ENCODE results near the gene KIAA1217.

KIAA1217 gene

DNA sequence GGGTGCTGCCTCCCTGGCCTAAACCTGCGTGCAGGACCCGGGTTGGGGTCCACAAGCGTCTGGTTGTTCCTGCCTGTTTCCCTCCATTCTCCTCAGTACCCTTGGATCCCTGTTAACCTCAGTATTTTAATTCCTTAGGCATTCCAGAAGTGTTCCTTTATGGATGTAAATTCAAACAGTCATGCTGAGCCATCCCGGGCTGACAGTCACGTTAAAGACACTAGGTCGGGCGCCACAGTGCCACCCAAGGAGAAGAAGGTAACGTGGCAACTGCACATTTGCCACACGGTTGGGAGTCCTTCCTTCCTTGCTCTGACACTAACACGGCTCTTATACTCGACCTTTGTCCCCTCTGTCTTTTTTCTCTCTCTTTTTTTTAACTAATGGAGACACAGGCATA lies 327.7 kb downstream of the KIAA1217 start:
- no peak for DNase-seq (ENCODE audit: low spot score)
- TF ChIP-seq, protein P1, sequence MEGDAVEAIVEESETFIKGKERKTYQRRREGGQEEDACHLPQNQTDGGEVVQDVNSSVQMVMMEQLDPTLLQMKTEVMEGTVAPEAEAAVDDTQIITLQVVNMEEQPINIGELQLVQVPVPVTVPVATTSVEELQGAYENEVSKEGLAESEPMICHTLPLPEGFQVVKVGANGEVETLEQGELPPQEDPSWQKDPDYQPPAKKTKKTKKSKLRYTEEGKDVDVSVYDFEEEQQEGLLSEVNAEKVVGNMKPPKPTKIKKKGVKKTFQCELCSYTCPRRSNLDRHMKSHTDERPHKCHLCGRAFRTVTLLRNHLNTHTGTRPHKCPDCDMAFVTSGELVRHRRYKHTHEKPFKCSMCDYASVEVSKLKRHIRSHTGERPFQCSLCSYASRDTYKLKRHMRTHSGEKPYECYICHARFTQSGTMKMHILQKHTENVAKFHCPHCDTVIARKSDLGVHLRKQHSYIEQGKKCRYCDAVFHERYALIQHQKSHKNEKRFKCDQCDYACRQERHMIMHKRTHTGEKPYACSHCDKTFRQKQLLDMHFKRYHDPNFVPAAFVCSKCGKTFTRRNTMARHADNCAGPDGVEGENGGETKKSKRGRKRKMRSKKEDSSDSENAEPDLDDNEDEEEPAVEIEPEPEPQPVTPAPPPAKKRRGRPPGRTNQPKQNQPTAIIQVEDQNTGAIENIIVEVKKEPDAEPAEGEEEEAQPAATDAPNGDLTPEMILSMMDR (IDR thresholded peaks at IDR 0.05; ENCODE audit: borderline replicate concordance, control extremely low read depth, extremely low read depth, insufficient read depth, missing control alignments): no peak
- in situ Hi-C loops (cut with MboI; ENCODE audit: low sequenced_read_pairs, unreplicated experiment): no loop called here

DNA sequence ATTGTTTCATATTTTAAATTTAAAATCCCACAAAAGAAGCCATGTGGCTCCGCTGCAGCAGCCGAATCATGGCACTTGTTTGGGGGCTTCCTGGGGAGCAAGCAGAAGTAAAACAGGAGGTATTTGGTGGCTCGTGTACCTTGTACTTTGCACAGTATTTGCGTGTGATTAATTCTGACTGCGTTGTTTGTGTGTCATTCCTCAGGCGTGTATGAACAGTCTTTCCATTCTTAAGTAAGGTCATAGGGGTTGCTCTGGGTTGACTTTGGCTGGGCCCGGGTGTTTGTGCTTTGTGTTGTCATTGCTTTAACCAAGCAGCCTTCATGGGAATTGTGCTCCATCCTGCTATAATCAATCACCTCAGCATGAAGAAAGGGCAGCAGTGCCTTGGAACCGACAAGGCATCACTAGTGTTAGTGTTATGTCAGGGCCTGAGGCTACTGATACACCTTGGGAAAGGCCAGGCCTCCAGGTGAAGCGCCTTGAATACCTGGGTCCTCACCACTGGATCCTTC lies 332.4 kb downstream of the KIAA1217 start:
- DNase-seq (ENCODE audit: low spot score): no peak
- in situ Hi-C loops (cut with MboI; ENCODE audit: low sequenced_read_pairs, unreplicated experiment): no loop called here
- TF ChIP-seq, protein P1 (IDR thresholded peaks at IDR 0.05; ENCODE audit: borderline replicate concordance, control extremely low read depth, extremely low read depth, insufficient read depth, missing control alignments): no peak

DNA sequence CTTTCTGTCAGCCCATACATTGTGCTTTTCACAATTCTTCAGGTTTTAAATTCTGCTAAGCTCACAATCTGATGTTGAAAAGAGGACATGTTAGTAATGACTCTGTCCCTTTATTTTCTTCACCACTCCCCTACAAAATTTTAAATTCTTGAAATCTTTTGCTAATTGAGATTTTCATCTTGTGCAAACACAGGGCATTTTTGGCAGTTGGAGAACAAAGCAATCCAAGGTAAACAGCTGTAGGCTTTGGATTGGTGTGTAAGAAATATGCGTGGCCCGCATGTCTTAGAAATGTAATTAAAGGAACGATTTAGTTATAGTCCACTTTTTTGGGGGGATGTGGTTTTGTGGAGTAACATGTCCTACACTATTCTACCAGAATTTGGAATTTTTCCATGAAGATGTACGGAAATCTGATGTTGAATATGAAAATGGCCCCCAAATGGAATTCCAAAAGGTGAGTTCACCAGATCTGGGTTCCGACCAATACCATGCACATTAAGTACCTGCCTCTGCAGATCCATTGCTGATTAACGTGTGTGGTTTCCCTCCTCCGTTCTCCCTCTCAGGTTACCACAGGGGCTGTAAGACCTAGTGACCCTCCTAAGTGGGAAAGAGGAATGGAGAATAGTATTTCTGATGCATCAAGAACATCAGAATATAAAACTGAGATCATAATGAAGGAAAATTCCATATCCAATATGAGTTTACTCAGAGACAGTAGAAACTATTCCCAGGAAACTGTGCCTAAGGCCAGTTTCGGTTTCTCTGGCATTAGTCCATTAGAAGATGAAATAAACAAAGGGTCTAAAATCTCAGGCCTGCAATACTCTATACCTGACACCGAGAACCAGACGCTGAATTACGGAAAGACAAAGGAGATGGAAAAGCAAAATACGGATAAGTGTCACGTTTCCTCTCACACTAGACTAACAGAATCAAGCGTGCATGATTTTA lies 333.7 kb downstream of the KIAA1217 start:
- in situ Hi-C loops (cut with MboI; ENCODE audit: low sequenced_read_pairs, unreplicated experiment): no loop called here
- TF ChIP-seq, protein P1 (IDR thresholded peaks at IDR 0.05; ENCODE audit: borderline replicate concordance, control extremely low read depth, extremely low read depth, insufficient read depth, missing control alignments): no peak
- DNase-seq (ENCODE audit: low spot score): no peak

DNA sequence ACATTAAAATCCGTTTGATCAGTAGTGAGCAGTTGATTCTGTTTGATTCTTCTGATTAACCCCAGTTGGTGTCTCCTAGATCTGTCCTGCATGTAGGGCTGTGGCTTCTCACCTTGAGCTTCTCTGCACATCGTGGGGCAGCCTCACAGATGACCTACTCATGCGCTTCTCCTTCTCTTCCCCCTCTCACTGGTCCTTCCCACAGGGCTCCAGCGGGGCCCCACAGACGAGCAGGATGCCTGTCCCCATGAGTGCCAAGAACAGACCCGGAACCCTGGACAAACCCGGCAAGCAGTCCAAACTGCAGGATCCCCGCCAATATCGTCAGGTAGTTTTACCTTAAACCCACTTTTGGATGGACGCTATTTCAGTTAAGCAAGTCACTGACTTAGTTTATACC lies 335.8 kb downstream of the KIAA1217 start:
- no peak for DNase-seq (ENCODE audit: low spot score)
- in situ Hi-C loops (cut with MboI; ENCODE audit: low sequenced_read_pairs, unreplicated experiment): no loop called here
- TF ChIP-seq, protein P1 (IDR thresholded peaks at IDR 0.05; ENCODE audit: borderline replicate concordance, control extremely low read depth, extremely low read depth, insufficient read depth, missing control alignments): no peak

DNA sequence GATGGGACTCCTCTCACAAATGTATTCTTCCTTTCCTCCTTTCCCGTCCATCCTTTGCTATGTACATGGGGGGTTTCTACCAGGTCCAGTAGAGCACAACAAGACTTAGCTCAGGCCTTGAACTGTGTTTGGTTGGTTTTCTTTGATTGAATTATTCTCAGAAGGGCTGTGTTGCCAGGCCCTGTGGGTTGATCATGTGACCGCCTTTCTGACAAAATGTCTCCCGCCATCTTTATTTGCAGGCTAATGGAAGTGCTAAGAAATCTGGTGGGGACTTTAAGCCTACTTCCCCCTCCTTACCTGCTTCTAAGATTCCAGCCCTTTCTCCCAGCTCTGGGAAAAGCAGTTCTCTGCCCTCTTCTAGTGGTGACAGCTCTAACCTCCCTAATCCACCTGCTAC lies 336.6 kb downstream of the KIAA1217 start:
- TF ChIP-seq, protein P1 (IDR thresholded peaks at IDR 0.05; ENCODE audit: borderline replicate concordance, control extremely low read depth, extremely low read depth, insufficient read depth, missing control alignments): no peak
- in situ Hi-C loops (cut with MboI; ENCODE audit: low sequenced_read_pairs, unreplicated experiment): no loop called here
- no peak for DNase-seq (ENCODE audit: low spot score)

DNA sequence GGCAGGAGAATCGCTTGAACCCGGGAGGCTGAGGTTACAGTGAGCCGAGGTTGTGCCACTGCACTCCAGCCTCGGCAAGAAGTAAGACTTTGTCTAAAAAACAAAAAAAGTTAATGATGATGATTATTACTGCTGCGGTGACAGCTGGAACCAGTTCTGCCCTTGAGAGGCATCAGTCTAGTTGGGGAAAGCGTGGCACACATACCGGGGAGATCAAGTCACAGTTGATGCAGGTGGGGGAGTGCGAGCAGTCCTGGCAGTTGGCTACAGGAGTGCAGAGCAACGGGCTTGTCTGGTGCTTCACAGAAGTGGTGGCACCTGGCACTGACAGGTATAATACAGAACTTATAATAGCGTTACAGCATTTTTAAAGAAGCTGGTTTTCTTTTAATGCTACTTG lies 341.7 kb downstream of the KIAA1217 start:
- DNase-seq (ENCODE audit: low spot score): no peak
- TF ChIP-seq, protein P1 (IDR thresholded peaks at IDR 0.05; ENCODE audit: borderline replicate concordance, control extremely low read depth, extremely low read depth, insufficient read depth, missing control alignments): no peak
- in situ Hi-C loops (cut with MboI; ENCODE audit: low sequenced_read_pairs, unreplicated experiment): no loop called here
